Measurements from ENCODE around the gene APOH. TPM values are rescaled to one million over a fixed set of nuclear protein-coding genes. Genes with fewer than 3 reads are reported as not detected.
A peak's percentile ranks its signal among the peaks of the same experiment; 100 is the strongest.

APOH gene
- total RNA-seq, 1 donor from 2014 or later, result not detected

DNA sequence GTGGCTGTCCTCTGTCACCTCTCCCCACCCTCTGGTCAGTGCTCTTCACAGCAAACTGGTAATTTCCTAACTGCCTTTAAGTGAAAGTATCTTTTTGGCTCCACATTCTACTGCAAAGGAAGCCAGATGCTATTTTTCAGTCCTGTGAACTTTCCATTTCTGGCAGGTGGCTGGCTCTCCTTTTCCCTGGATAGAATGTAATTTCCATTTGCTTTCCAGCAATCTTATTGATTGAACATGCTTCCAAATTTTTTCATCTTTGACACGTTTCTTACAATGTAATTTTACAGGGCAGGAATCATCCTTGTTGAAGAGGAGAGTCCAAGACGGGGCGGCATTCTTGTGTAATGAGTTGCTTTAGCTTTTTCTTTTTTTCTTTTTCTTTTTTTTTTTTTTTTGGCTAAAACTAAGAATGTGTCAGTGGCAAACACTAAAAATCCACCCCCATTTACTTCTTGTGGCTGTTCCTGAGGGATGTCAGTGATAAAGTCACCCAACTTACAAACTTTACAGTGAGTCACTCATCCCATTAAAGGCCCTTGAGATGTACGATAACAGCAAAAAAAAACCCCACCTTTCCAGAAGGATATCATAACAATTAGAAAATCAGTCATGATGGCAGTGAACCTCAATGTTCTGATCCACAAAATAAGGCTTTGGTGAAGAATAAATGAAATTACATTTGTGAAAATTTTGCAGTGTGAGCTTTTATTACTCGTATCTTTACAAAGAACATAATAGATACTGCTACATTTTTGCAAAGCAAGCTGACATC lies 43.8 kb upstream of the APOH start:
- no peak overlapping the region for H3K4me3 ChIP-seq (ENCODE audit: low read depth, low read length)
- no peaks in the 10 kb centered on the region for H3K36me3 ChIP-seq (ENCODE audit: control insufficient read depth, insufficient read depth, low read length)
- H3K27me3 ChIP-seq (ENCODE audit: control insufficient read depth, insufficient read depth, low read length), result no peaks in the 10 kb centered on the region
- TF ChIP-seq, protein P1, sequence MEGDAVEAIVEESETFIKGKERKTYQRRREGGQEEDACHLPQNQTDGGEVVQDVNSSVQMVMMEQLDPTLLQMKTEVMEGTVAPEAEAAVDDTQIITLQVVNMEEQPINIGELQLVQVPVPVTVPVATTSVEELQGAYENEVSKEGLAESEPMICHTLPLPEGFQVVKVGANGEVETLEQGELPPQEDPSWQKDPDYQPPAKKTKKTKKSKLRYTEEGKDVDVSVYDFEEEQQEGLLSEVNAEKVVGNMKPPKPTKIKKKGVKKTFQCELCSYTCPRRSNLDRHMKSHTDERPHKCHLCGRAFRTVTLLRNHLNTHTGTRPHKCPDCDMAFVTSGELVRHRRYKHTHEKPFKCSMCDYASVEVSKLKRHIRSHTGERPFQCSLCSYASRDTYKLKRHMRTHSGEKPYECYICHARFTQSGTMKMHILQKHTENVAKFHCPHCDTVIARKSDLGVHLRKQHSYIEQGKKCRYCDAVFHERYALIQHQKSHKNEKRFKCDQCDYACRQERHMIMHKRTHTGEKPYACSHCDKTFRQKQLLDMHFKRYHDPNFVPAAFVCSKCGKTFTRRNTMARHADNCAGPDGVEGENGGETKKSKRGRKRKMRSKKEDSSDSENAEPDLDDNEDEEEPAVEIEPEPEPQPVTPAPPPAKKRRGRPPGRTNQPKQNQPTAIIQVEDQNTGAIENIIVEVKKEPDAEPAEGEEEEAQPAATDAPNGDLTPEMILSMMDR (IDR thresholded peaks at IDR 0.05; ENCODE audit: insufficient read depth, low read length, poor library complexity, severe bottlenecking), result no peak
- peak; percentile 71 for DNase-seq (ENCODE audit: low read depth)

DNA sequence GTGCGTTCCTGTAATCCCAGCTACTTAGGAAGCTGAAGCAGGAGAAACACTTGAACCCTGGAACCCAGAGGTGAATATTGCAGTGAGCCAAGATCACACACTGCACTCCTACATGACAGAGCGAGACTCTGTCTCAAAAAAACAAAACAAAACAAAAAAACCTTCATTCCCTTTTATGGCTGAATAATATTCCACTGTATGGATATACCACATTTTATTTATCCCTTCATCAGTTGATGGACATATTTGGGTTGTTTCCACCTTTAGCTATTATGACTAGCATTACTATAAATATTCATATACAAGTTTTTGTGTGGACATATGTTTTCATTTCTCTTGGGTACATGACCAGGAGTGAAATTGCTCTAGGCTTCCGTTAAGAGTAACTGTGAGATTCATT lies 42.3 kb upstream of the APOH start:
- Histone ChIP-seq H3K27me3 (ENCODE audit: control insufficient read depth, insufficient read depth, low read length) (no peaks in the 10 kb centered on the region), H3K36me3 (ENCODE audit: control insufficient read depth, insufficient read depth, low read length) (no peaks in the 10 kb centered on the region), H3K4me3 (ENCODE audit: low read depth, low read length) (no peak overlapping the region)
- no peak for DNase-seq (ENCODE audit: low read depth)
- TF ChIP-seq, protein P1 (IDR thresholded peaks at IDR 0.05; ENCODE audit: insufficient read depth, low read length, poor library complexity, severe bottlenecking), result no peak

DNA sequence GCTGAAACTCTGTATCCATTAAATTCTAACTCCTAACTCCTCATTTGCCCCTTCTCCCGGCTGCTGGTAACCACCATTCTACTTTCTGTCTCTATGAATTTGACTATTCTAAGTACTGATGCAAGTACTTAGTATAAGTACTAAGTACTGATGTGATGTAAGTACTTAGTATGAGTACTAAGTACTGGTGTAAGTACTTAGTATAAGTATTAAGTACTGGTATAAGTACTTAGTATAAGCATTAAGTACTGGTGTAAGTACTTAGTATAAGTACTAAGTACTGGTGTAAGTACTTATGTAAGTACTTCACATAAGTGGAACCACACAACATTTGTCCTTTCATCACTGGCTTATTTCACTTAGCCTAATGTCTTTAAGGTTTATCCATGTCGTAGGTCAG lies 40.9 kb upstream of the APOH start:
- no peak for DNase-seq (ENCODE audit: low read depth)
- Histone ChIP-seq H3K36me3 (ENCODE audit: control insufficient read depth, insufficient read depth, low read length) (no peaks in the 10 kb centered on the region), H3K27me3 (ENCODE audit: control insufficient read depth, insufficient read depth, low read length) (no peaks in the 10 kb centered on the region), H3K4me3 (ENCODE audit: low read depth, low read length) (no peak overlapping the region)
- TF ChIP-seq, protein P1 (IDR thresholded peaks at IDR 0.05; ENCODE audit: insufficient read depth, low read length, poor library complexity, severe bottlenecking), result no peak

DNA sequence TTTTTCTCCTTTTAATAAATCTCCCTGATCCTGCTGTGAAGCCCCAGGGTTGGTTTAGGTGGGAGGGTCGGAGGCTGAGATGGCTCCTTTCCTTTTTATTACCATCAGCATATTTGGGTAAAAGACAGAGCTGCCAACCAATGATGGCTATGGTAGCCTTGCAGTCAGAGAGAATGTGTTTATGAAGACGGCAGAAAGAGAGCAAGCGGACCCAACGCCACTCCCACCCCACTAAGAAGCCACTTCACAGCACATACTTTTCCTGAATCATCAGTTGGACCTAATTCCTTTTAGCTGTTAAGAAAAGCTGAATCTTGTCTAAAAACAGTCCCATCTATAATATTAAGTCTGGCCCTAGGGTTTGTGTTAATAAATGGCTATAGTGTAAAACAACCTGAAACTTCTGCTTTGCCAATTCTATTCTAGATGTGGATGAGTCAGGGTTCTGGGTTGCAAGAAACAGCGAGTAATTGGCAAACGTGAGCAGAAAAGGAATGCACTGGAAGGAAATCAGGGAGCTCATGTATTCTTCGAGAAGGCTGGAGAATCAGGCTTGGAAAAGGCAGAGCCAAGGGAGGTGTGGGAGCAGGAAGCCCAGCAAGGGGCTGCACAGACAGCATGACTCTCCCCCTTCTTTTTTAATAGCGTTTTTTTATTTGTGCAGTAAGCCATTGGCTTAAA lies 39.2 kb upstream of the APOH start:
- peak; percentile 63 for DNase-seq (ENCODE audit: low read depth)
- Histone ChIP-seq H3K36me3 (ENCODE audit: control insufficient read depth, insufficient read depth, low read length) (no peaks in the 10 kb centered on the region), H3K4me3 (ENCODE audit: low read depth, low read length) (no peak overlapping the region), H3K27me3 (ENCODE audit: control insufficient read depth, insufficient read depth, low read length) (no peaks in the 10 kb centered on the region)
- TF ChIP-seq, protein P1 (IDR thresholded peaks at IDR 0.05; ENCODE audit: insufficient read depth, low read length, poor library complexity, severe bottlenecking), result no peak

DNA sequence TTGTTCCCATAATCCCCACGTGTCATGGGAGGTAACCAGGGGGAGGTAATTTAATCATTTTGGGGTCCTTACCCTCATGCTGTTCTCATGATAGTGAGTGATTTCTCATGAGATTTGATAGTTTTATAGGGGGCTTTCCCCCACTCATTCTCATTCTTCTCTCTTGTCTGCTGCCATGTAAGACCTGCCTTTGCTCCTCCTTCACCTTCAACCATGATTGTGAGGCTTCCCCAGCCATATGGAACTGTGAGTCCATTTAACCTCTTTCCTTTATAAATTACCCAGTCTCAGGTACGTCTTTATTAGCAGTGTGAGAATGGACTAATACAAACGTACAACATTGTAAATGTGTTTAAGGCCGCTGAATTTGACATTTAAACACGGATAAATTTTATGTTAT lies 35.5 kb upstream of the APOH start:
- TF ChIP-seq, protein P1 (IDR thresholded peaks at IDR 0.05; ENCODE audit: insufficient read depth, low read length, poor library complexity, severe bottlenecking), result no peak
- no peaks in the 10 kb centered on the region for H3K27me3 ChIP-seq (ENCODE audit: control insufficient read depth, insufficient read depth, low read length)
- H3K36me3 ChIP-seq (ENCODE audit: control insufficient read depth, insufficient read depth, low read length), result no peaks in the 10 kb centered on the region
- no peak for DNase-seq (ENCODE audit: low read depth)
- H3K4me3 ChIP-seq (ENCODE audit: low read depth, low read length), result no peak overlapping the region

Measured in kidney epithelial cell (primary cell).